ENCODE data around the gene ADAMTS12. TPM values are rescaled to one million over a fixed set of nuclear protein-coding genes. Genes with fewer than 3 reads are reported as not detected.
"Not testable (repeated sequence)": the region's sequence is repeated elsewhere in the genome, so short reads cannot be mapped to it uniquely, and the experiment has no call there.

The ADAMTS12 gene
- total RNA-seq, 1 experiment from 2014 or later, result 9.1 TPM

DNA sequence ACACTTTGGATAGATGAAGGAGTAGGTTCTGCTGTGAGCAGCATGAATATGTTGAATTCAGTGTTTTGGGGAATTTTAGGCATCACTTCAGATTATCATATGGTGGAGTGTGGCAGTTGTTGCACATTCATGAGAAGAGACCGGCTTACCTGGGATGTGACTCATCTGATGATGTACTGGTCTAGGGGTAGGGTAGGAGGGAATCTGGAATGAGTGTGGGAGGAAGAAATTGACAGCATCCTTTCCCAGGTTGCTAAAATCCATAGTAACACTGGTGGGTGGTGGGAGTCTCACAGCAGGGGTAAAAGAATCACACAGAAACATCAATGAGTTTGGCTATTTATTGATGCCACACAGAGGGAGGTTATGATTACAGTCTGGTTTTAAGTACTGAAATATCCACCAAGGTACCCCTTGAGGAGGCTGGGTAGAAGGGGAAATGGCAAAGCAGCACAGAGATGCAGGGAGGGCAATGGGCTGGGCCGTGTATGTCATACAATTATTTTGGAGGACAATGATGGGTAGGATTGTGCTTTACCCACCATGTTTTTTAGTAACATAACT is 368.5 kb downstream of the ADAMTS12 start:
- no peak overlapping the region for H3K27ac ChIP-seq
- no peaks in the 10 kb centered on the region for H3K9me3 ChIP-seq (replicated peaks)
- H3K27me3 ChIP-seq (replicated peaks), result no peaks in the 10 kb centered on the region
- H3K4me1 ChIP-seq (replicated peaks), result no peaks in the 10 kb centered on the region
- DNase-seq (ENCODE audit: low read depth in 1 of 2, low spot score in 2 of 2), result no peak
- no peaks in the 10 kb centered on the region for H3K36me3 ChIP-seq
- H3K4me3 ChIP-seq, result no peak overlapping the region

DNA sequence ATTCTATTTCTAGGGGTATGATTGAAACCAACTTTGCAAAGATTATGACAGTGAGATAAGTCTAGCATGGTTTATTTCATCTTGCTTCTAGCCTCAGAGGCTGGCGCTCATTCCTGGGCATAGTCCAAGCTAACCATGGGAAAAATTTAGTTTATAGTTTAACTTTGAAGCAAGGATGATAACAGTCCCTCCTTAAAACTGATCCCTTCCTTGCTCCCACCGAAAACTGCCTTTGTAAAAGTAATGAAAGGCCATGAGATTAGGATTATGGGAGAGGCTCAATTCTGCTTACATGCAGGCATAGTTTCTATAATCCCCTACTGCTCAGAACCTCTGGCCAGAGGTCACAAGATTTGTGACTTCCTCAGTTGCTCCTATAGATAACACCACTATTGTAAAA is 375.4 kb downstream of the ADAMTS12 start:
- Histone ChIP-seq H3K4me1 (replicated peaks) (no peaks in the 10 kb centered on the region), H3K27me3 (replicated peaks) (no peaks in the 10 kb centered on the region)
- no peak for DNase-seq (ENCODE audit: low read depth in 1 of 2, low spot score in 2 of 2)

GRCh38 chr5:33515366-33515765 is 376.4 kb downstream of the ADAMTS12 start:
- not testable (repeated sequence) for H3K27ac ChIP-seq; H3K4me1 ChIP-seq (replicated peaks); DNase-seq (ENCODE audit: low read depth in 1 of 2, low spot score in 2 of 2); H3K27me3 ChIP-seq (replicated peaks); H3K36me3 ChIP-seq; H3K9me3 ChIP-seq (replicated peaks); H3K4me3 ChIP-seq

More for the DNA sequence above, 375.4 kb downstream of the ADAMTS12 start:
- H3K27ac ChIP-seq, result no peak overlapping the region
- no peaks in the 10 kb centered on the region for H3K36me3 ChIP-seq
- no peaks in the 10 kb centered on the region for H3K9me3 ChIP-seq (replicated peaks)
- H3K4me3 ChIP-seq, result no peak overlapping the region

DNA sequence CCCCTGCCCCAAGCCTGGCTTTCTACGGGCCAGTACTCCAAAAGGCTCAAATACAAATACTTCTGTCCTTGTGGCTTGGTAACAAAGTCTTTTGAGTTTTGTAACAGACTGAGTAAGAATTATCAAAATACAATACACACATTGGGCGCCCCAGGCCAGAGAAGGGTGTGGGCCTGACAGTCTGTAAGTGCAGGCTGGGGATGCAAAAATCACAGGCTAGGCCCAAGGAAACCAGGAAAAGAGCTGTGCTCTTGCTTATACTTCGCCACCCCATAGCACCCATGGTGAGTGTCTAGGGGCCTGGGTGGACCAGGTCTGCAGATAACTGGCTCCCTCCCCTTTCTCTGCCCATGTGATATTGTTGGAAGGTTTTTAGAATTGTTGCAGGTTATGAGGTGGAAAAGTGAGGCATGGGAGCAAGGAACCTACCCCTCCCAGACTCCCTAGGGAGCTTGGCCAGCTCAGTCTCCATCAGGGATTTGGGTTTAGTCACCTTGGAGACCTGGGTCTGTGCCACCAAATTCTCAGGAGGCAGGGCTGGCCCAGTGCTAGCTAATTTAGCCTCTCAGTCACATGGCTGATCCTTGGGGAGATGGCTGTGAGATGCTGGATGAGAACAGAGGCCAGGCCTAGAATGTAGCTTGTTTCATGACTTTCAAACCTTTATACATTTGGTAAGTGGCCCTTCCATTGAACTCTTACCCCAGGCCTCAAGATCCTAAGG is 378.2 kb downstream of the ADAMTS12 start:
- Histone ChIP-seq H3K4me1 (replicated peaks) (no peaks in the 10 kb centered on the region), H3K4me3 (no peak overlapping the region), H3K9me3 (replicated peaks) (no peaks in the 10 kb centered on the region), H3K27ac (no peak overlapping the region), H3K36me3 (no peaks in the 10 kb centered on the region), H3K27me3 (replicated peaks) (no peaks in the 10 kb centered on the region)
- no peak for DNase-seq (ENCODE audit: low read depth in 1 of 2, low spot score in 2 of 2)

- H3K4me1 ChIP-seq (replicated peaks), result no peaks in the 10 kb centered on the region
- H3K27ac ChIP-seq, result no peak overlapping the region
- no peaks in the 10 kb centered on the region for H3K27me3 ChIP-seq (replicated peaks)
- no peak for DNase-seq (ENCODE audit: low read depth in 1 of 2, low spot score in 2 of 2)
- no peak overlapping the region for H3K4me3 ChIP-seq
- H3K9me3 ChIP-seq (replicated peaks), result no peaks in the 10 kb centered on the region
- H3K36me3 ChIP-seq, result no peaks in the 10 kb centered on the region
Observed at GRCh38 chr5:33509036-33509435, 382.8 kb downstream of the ADAMTS12 start.

GRCh38 chr5:33507426-33507825 is 384.4 kb downstream of the ADAMTS12 start:
- H3K36me3 ChIP-seq, result no peaks in the 10 kb centered on the region
- no peaks in the 10 kb centered on the region for H3K27me3 ChIP-seq (replicated peaks)
- H3K27ac ChIP-seq, result no peak overlapping the region
- no peak for DNase-seq (ENCODE audit: low read depth in 1 of 2, low spot score in 2 of 2)
- H3K4me1 ChIP-seq (replicated peaks), result no peaks in the 10 kb centered on the region
- no peak overlapping the region for H3K4me3 ChIP-seq
- no peaks in the 10 kb centered on the region for H3K9me3 ChIP-seq (replicated peaks)

DNA sequence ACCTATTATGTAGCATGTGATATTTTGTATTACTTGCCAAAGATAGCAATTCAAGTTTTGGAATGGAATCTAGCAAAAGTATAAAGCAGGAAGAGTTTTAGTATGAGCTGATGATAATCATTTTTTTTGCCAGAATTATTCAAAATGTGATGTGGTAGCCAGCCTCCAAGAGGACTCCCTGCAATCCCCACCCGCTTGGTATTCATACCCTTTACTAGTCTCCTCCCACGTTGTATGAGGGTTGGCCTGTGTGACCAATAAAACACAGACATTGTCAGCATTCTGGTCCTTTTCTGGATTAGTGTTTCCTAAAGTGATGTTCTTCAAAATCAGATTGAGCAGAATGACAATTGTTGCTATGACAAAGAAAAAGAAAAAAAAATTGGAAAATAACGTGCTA is 387.2 kb downstream of the ADAMTS12 start:
- no peak for DNase-seq (ENCODE audit: low read depth in 1 of 2, low spot score in 2 of 2)
- Histone ChIP-seq H3K4me3 (no peak overlapping the region), H3K36me3 (no peaks in the 10 kb centered on the region), H3K27ac (no peak overlapping the region), H3K4me1 (replicated peaks) (no peaks in the 10 kb centered on the region), H3K27me3 (replicated peaks) (no peaks in the 10 kb centered on the region), H3K9me3 (replicated peaks) (no peaks in the 10 kb centered on the region)

DNA sequence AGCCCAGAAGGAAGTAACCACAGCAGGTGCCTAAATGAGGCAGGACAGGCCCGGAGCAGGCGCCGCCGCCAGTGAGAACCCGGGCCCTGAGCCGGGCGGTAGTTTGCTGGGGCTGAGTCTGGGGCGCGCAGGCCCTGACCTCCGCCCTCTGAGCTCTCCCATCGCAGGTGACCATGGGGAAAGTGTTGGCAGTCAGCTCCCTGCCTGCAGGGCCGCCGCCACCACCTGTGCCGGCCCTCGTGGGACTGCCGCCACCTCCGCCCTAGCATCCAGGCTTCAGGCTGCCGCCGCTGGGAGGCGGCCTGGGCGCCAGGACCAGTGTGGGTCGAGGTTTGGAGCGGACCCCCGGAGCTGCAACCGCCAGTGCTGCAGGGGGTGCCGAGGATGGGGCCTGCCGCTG is 389.9 kb downstream of the ADAMTS12 start:
- H3K27me3 ChIP-seq (replicated peaks), result no peaks in the 10 kb centered on the region
- no peak overlapping the region for H3K27ac ChIP-seq
- H3K9me3 ChIP-seq (replicated peaks), result no peaks in the 10 kb centered on the region
- no peaks in the 10 kb centered on the region for H3K4me1 ChIP-seq (replicated peaks)
- H3K4me3 ChIP-seq, result no peak overlapping the region
- DNase-seq (ENCODE audit: low read depth in 1 of 2, low spot score in 2 of 2), result no peak
- H3K36me3 ChIP-seq, result no peaks in the 10 kb centered on the region

DNA sequence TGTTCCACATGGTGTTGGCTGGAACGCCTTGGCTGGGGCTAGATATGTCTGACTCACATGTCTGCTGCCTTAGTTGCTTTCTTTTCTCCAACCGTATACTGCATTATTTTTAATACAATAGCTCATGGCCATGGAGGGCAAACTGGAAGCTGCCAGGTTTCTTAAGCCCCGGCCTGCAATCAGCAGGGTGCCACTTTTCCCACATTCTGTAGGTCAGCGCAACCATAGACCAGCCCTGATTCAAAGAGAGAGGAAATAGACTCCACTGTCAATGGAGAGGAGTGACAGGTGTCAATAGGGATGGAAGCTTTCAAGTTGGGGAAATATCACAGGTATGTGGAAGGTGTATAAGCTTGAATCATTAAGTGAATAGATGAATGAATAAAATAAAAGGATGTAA is 390.5 kb downstream of the ADAMTS12 start:
- no peak for DNase-seq (ENCODE audit: low read depth in 1 of 2, low spot score in 2 of 2)
- Histone ChIP-seq H3K4me1 (replicated peaks) (no peaks in the 10 kb centered on the region), H3K27me3 (replicated peaks) (no peaks in the 10 kb centered on the region), H3K9me3 (replicated peaks) (no peaks in the 10 kb centered on the region), H3K36me3 (no peaks in the 10 kb centered on the region), H3K4me3 (no peak overlapping the region), H3K27ac (no peak overlapping the region)

DNA sequence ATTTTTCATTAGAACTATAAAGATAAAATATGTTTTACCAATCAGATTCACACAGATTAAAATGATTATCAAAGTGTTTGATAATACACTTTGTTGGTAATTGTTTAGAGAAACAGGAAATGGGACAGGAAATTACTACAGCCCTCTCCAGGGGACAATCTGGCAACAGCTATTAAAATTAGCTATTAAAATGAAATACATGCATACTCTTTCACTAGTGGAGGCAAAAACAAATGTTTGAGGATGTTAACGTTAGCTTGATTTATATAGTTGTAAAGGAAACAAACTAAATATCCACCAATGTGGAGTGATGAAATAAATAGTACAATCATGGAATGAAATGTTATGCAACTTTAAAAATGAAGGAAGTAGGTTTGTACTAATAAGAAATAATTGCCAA is 397.3 kb downstream of the ADAMTS12 start:
- Histone ChIP-seq H3K4me1 (replicated peaks) (no peaks in the 10 kb centered on the region), H3K4me3 (no peak overlapping the region), H3K36me3 (no peaks in the 10 kb centered on the region), H3K27me3 (replicated peaks) (no peaks in the 10 kb centered on the region), H3K9me3 (replicated peaks) (no peaks in the 10 kb centered on the region), H3K27ac (no peak overlapping the region)
- DNase-seq (ENCODE audit: low read depth in 1 of 2, low spot score in 2 of 2), result no peak

GRCh38 chr5:33491941-33492340 is 399.8 kb downstream of the ADAMTS12 start:
- Histone ChIP-seq H3K9me3 (replicated peaks) (no peaks in the 10 kb centered on the region), H3K4me3 (no peak overlapping the region), H3K4me1 (replicated peaks) (no peaks in the 10 kb centered on the region), H3K36me3 (no peaks in the 10 kb centered on the region), H3K27ac (no peak overlapping the region), H3K27me3 (replicated peaks) (no peaks in the 10 kb centered on the region)
- no peak for DNase-seq (ENCODE audit: low read depth in 1 of 2, low spot score in 2 of 2)

DNA sequence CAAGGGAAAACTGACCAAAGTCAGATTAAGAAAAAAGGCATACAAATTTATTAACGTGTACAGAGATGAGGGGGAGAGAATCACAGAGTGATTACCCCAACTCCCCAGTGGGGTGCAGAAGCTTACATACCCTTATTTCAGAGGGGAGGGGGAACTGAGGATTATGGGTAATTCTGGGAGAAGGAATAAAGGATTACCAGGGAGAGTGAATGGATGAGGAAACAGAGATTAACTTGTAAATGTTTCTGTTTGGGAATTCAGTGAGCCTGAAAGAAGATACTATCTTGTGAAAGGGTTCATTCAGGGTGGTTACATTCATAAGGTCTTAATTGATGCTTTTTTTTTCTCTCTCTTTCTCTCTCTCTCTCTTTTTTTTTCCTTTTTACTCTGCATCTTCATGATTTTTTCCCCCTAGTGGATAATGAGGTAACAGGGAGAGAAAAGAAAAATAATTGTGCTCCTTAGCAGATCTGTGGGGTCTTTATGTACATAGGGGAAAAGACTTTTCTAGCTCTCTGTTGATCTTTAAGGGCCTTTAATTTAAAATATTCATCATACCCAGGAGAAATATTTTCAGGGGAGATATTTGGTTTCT is 401.6 kb downstream of the ADAMTS12 start:
- H3K4me1 ChIP-seq (replicated peaks), result no peaks in the 10 kb centered on the region
- no peak overlapping the region for H3K27ac ChIP-seq
- no peak for DNase-seq (ENCODE audit: low read depth in 1 of 2, low spot score in 2 of 2)
- no peak overlapping the region for H3K4me3 ChIP-seq
- H3K27me3 ChIP-seq (replicated peaks), result no peaks in the 10 kb centered on the region
- H3K9me3 ChIP-seq (replicated peaks), result no peaks in the 10 kb centered on the region
- no peaks in the 10 kb centered on the region for H3K36me3 ChIP-seq

DNA sequence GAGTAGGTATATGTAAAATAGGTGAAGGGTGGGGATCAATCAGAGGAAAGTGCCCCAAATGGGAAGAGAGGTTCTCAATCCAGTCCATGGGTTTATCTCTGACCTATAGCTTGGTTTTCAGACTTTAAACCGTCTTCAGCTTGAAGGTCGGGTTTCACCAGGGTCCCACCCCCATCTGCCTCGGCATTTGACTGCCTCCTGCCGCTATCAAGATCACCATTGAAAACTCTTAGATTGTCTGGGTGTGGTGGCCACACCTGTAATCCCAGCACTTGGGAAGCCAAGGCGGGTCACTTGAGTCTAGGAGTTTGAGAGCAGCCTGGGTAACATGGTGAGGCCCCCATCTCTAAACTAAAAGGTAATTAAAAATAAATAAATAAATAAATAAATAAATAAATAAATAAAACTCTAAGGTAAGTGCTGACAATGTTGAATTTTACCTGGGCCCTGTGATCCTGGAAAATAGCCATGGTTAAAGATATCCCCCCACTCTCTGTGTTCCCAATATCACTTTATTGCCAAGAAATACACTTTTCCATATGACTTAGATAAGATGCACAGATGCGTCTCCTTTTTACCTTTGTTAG is 402.2 kb downstream of the ADAMTS12 start:
- Histone ChIP-seq H3K4me1 (replicated peaks) (no peaks in the 10 kb centered on the region), H3K36me3 (no peaks in the 10 kb centered on the region), H3K27me3 (replicated peaks) (no peaks in the 10 kb centered on the region), H3K9me3 (replicated peaks) (no peaks in the 10 kb centered on the region), H3K27ac (no peak overlapping the region), H3K4me3 (no peak overlapping the region)
- no peak for DNase-seq (ENCODE audit: low read depth in 1 of 2, low spot score in 2 of 2)

DNA sequence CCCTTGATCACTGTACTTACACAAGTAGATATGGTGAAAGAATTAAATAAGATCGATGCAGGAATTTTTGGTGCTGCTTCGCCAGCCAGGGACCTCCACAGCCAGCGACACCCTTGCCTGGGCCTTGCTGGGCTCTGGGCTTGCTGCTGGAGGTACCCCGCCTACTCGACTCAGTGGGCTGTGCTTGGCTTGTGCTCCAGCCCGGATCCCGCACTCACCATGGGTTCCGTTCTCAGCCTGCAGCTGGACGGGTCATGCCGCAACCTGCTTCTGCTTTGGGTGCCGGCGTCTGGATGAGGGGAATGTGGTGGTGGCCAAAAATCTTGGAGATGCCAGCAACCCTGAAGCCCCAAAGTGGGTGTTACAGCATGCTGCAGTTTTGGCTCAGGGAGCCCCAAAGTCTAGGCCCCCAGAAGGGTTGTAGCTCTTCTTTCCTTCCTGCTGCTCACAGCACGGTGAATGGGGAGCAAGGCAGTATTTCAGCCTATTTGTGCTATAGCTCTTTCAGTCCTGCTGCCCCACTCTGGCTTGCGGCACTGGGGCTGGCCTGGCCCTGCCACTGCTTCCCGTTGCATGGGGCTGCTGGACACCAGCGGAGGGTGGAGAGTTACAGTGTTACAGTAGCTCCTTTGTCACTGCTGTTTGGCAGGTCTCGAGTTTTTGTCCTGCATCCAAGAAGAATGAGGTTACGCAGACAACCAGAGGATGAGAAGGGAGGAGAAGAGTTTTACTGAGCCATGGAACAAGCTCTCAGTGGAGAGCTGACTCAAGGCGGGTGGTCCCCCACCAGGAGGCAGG is 403.0 kb downstream of the ADAMTS12 start:
- Histone ChIP-seq H3K27me3 (replicated peaks) (no peaks in the 10 kb centered on the region), H3K27ac (no peak overlapping the region)

More for the DNA sequence above, 403.0 kb downstream of the ADAMTS12 start:
- no peak for DNase-seq (ENCODE audit: low read depth in 1 of 2, low spot score in 2 of 2)
- Histone ChIP-seq H3K4me3 (no peak overlapping the region), H3K9me3 (replicated peaks) (no peaks in the 10 kb centered on the region), H3K4me1 (replicated peaks) (no peaks in the 10 kb centered on the region), H3K36me3 (no peaks in the 10 kb centered on the region)
